Forelimb muscle (tissue), 1 donor: ENCODE data around the gene VEZT. TPM values are rescaled to one million over a fixed set of nuclear protein-coding genes. Genes with fewer than 3 reads are reported as not detected.
"Not testable (repeated sequence)": the region's sequence is repeated elsewhere in the genome, so short reads cannot be mapped to it uniquely, and the experiment has no call there.

Source experiments
- DNase-seq: peaks from one replicate; pipeline ENCODE4 v3.0.0-alpha.2; 2013; ENCODE audit warnings: low read depth
- polyA plus RNA-seq: library from polyadenylated mRNA; unstranded; fragments of 120-200 nt; gene quantifications from one replicate; pipeline ENCODE4 v1.2.1, GENCODE V29; 2013; ENCODE audit not compliant: insufficient read length

The VEZT gene
- polyA plus RNA-seq, 1 donor: 81.4 TPM

DNA sequence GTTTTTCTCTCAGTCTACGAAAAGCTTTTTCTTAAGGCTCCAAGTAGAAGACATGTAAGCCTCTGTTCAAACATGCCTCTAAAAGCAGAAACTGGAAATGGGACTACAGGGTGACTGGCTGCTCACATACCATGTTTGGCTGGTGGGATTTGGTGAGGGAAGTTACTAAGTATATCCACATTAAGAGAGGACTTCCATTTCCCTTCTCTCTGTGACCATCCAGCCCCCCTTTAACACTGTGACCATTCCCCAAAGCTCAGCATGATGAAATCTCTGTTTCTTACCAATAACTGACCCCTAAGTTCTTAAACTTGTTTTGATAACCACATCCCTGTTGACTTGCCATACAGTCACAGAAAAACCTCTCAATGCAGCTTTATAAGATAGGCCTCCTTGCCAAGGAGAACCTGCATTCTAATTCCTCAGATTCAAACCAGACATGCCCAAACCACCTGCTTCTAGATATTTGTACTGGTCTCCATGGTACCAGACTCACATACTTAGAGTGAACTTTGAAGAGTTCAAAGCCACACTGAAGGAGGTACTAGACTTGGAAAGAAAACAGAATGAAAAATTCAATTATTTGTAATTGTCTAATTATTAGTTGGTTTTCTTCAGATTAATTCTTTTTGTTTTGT lies 102.2 kb downstream of the VEZT start:
- no peak for DNase-seq

DNA sequence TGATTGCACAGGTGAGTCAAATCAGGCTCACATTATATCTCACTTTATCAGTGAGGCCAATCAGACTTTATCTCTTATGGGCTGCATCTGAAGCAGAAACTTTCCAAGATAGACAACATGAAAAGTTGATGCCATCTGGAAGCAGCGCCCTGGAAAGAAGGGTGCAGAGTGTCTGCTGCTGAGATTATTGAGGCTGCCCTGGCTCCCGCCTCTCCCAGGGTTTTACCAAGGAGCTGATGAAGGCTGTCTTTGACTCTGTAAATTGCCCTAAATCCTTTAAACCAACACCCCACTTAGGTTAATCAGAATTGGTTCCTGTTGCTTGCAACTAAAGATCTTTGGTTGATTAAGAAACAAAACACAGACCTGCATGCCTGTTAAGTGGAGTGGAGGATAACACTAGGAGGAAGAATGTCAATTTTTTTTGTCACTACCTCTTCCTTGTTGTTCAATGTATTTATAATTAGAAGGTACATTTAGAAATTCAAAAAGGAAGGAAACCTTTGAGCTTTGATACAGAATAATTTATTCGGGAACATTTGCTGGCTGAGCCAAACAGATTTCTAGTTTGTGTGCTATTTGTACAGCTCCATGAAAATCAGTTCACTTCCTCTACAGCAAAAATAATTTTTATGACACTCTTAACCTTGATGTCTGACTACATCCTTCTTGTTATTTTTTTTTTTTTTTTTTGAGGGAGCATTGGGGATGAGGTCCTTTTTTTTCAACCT lies 104.1 kb downstream of the VEZT start:
- no peak for DNase-seq

DNA sequence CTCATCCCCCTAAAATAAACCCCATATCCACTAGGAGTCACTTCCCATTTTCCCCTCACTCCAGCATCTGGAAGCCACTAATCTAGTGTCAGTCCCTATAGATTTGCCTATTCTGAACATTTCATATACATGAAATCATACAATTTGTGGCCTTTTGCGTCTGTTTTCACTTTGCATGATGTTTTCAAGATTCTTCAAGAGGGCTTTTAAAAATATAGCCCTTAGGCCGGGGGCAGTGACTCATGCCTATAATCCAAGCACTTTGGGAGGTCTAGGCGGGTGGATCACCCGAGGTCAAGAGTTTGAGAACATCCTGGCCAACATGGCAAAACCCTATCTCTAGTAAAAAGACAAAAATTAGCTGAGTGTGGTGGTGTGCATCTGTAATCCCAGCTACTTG lies 104.7 kb downstream of the VEZT start:
- no peak for DNase-seq

DNA sequence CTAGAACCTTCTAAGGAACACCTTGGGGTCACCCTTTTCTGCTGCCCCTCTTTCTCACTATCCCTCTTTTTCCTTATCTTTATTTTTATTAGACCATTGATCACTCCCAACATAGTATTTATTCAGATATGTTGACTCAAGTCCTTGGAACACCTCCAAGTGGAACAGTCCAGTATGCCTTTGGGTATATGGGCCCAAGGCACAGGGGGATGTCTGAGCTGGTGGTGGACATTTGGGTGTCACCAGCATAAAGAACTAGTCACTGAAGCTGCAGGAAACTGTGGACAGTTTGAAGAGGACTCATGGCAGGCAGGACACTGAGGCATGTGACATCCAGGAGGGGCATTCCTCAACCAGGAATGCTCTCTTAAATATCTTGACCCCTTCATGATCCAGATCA lies 105.6 kb downstream of the VEZT start:
- DNase-seq: no peak

DNA sequence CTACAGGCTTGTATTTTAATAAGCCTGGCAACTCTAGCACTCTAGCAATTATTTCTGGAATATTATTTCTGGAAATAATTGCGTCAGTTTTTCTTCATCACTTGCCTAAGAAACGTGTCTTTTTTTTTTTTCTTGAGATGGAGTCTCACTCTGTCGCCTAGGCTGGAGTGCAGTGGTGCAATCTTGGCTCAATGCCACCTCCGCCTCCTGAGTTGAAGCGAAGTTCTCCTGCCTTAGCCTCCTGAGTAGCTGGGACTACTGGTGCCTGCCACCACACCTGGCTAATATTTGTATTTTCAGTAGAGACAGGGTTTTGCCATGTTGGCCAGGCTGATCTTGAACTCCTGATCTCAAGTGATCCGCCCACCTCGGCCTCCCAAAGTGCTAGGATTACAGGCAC lies 106.6 kb downstream of the VEZT start:
- not testable (repeated sequence) for DNase-seq

DNA sequence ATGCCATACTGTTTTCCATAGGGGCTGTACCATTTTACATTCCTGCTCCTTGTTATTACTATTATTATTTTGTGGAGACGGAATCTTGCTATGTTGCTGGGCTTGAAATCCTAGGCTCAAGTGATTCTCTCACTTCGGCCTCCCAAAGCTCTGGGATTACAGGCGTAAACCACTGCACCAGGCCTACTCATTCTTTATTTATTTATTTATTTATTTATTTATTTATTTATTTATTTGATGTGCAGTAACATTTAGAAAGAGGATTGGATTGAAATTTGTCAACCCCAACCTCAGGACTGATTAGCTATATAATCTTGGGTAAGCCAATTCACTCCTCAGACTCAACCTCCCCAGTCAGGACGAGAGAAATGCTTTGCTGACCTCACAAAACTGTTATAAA lies 107.9 kb downstream of the VEZT start:
- DNase-seq: no peak

DNA sequence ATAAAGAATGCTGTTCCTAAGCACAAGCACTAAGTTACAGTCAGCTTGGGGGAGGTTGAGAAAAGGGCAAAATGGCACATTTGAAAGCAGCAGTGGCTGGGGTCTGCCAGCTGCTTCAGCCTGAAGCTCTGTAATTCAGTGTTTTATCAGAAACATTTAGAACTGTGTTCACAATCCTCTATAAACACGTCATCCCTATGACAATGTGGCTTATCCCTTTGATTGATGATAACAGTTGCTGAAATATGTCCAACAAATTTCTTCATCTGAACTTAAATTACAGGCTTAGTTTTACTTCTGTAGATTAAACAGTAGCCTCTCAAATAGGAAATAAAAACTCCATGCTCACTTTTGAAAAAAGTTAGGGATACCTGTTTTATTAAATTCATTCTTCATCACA lies 108.8 kb downstream of the VEZT start:
- no peak for DNase-seq

DNA sequence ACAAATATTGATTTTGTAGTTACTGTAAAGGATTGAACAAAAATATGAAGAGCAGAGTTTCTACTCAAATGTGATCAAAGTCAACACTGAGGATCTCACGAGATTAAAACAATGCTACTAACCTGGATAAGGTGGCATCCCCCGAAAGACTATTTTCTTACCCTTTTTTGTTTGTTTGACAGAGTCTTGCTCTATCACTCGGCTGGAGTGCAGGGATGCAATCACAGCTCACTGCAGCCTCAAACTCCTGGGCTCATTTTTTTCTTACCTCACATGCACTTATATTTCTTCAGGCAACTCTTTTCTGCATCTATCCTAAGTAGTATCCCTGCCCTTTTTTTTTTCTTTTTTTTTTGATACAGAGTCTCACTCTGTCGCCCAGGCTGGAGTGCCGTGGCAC lies 109.2 kb downstream of the VEZT start:
- no peak for DNase-seq

DNA sequence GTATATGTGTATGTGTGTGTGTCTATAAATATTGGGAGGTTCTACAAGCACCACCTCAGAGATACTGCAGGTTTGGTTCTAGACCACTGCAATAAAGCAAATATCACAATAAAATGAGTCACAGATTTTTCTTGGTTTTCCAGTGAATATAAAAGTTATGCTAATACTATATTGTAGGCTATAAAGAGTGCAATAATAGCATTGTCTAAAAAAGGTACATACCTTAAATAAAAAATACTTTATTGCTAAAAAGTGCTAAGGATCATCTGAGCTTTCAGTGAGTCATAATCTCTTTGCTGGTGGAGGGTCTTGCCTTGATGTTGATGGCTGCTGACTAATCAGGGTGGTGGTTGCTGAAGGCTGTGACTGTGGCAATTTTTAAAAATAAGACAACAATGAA lies 111.1 kb downstream of the VEZT start:
- no peak for DNase-seq

DNA sequence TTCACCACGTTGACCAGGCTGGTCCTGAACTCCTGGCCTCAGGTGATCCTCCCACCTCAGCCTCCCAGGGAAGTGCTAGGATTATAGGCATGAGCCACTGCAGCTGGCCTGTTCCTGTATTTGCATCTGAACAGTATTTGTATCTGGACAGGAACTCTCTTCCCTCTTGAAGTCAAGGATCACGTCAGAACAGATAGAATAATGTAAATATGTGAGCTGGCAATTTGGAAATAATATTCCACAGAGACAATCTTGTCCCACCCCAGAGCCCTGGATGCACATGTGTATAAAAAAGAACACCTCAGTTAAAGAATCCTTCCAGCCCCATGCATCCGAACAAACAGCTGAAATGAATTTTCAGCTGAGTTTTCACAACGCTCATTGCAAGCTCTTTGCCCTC lies 118.3 kb downstream of the VEZT start:
- DNase-seq: no peak

DNA sequence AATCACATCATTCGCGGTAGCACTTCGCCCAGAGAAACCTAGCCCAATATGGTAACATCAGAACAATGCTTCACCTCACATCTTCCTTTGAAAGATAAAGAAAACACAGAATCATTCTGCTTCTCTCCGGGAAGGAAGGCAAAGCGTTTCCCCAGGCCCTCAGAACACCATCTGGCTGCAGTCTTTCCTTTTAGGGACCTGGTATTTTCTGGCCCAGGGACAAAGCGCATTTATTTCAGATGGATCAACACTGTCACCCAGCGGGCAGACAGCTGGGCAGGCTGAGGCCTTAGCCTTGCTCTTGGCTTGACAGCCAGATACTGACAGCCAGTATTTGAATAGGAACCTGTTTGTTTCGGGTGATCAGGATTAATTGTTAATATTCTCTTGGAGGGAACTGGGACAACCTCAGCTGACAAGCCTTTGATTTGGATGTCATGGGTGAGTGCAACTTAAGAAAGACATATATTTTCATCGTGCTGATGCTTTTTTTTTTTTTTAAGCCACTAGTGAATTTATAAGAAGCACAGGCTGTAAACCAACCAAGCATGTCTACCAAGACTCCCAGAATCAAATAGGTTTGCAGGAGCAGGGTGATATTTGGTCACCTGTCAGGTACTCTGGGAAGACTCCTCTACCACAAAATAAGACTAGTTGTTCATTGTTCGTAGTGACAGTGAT lies 118.9 kb downstream of the VEZT start:
- peak; percentile 43 for DNase-seq

DNA sequence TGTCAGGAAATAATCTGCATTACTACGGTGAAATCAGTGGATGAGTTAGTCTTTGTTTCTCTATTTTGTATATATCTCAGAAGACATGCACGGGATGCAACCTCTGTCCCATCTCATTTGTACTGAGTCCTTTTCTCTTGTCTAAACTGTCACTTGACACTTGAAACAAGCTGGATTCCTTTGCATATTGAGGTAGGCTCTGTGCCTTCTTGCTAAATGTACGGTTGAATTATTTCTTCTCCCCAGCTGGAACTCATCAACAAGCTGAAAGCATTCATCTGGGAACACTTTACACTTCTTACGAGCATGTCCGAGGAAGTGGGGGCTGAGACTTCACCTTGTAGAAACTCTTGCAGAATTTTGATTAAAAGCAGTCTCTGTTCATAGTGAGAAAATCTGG lies 119.5 kb downstream of the VEZT start:
- no peak for DNase-seq

DNA sequence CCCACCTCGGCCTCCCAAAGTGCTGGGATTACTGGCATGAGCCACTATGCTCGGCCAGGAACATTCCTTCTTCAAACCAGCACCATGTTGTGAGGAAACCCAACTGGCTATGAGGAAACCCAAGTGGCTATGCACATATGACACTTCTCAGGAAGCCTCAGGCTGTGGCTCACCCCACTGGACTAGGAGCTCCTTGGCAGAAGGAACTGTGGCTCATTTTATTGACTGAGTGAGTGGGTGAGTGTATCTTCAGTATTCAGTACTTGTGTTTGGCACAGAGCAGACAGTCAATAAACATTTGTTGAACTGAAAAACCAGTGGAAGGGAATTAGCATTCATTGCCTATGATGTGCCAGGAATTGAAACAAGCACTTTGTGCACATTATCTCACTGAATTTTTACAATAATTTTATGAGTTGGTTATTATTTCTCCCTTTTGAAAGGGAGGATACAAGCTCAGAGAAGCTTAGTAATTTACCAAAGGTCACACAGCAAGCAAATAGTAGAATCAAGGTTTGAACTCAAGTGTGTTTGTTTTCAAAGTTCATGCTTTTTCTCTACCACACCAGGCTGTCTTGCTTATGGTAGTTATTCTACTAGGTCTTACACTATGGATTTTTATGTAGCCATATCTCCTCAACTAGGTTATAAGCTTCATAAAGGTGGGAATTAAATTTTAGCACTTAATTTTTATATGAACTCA lies 121.6 kb downstream of the VEZT start:
- no peak for DNase-seq

DNA sequence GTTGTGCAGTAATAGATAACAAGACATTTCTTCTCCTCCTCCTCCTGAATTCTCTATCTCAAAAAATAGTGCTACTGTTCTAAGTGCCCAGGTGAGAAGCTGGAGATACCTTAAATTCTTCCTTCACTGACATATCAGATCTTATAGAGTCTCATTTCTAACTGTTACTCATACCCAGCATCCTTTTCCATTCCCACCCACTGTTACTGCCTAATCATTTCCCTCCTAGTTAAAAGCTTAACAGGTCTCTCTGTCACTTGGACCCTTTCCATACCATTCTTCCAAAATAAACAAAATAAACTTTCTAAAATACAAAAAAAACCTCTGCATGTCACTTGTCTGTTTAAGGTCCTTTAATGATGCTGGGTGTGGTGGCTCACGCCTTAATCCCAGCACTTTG lies 124.4 kb downstream of the VEZT start:
- DNase-seq: no peak

DNA sequence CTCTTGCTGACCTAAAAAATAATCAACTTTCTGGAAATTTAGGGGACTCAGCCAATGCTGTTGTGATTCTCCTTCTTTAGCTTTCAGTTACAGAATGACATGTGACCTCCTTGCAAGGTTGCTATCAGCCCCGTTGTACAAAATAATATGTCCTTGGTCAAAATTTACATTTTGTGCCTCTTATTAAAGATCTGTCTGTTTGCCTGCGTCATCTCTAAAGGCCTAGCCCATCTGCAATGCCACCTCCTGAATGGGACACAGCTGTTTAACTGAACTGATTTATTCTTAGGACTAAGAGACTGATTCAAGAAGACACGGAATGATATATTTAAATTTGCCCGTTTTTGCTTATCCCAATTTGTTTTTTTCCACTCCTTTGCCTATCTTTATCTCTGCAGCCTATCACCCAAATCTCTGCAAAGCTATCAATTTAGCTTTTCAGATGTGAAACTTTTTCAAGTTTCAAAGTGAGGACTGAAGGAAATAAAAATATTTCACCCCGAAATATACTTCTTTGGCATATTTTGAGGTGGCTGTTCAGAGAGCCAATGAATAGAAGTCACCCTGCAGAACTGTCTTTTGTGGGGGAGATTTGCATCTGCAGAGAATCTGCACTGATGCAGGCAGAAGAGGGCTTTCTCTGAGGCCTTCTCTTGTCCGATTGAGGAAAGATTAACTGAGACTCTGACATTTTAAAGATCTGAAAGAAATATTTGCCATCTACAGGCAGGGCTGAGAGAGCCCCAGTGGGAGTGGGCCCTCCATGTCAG lies 126.0 kb downstream of the VEZT start:
- DNase-seq: no peak

DNA sequence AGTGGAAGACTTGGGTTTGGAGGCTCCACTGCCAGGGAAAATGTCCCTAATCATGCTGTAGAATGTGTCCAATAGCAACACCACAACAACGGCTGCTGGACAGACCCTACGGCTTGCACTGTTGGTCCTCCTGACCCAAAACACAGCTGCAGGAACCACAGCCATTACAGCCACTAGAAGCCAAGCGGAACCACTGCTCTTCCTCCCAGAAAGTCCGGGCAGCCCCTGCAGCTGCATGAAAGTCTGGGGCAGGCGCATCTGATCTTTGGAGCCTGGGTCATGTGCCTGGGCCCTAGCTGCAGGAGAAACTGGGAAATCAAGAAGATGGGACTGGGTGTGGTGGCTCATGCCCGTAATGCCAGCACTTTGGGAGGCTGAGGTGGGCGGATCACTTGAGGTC lies 131.7 kb downstream of the VEZT start:
- DNase-seq: no peak

DNA sequence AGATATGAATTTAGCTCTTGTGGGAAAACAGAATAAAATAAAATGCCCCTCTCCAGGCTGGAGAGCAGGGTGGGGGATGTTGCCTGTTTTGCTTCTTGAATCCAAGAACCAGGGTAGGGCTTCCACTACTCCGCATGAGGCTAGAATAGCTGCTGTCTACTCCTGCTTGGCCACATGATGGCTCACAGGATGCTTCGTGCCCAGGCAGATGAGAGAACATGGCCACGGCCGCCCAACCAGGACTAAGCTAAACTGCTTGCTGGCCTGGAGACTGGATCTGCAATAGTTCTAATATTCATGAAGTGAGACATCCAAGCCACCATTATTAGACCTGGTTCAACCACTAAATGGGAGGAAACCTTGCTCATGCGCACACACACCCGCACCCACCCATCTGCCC lies 134.1 kb downstream of the VEZT start:
- DNase-seq: no peak
